ENCODE results near the gene TARS2. TPM values are rescaled to one million over a fixed set of nuclear protein-coding genes. Genes with fewer than 3 reads are reported as not detected.

The TARS2 gene
- total RNA-seq, 1 experiment from 2014 or later = 30.6 TPM

GRCh38 chr1:150537732-150538684 lies 50.8 kb downstream of the TARS2 start:
- no peak for TF ChIP-seq CTCF (IDR thresholded peaks at IDR 0.05; ENCODE audit: insufficient read depth in 1 of 2, low read depth in 1 of 2, low read length in 1 of 2, severe bottlenecking in 1 of 2, unreplicated experiment in 1 of 2)
- intact Hi-C loops (cut with micrococcal nuclease; ENCODE audit: unreplicated experiment) = no loop called here
- ChIA-PET POLR2A (interaction anchor here (0.6 to 1.2 kb wide), 5 partner anchors 12 to 41 kb away, joined by 3 to 5 read pairs (median 4); partner anchors contain the start of genes FALEC and MCL1), CTCF (interaction anchor here (0.5 to 1.6 kb wide), 6 partner anchors 11 to 323 kb away, joined by 3 to 6 read pairs (median 3); partner anchors contain the start of gene ADAMTSL4)
- Histone ChIP-seq H3K27me3 (replicated peaks; ENCODE audit: control insufficient read depth, insufficient read depth, low read length) (no peaks in the 10 kb centered on the region), H3K36me3 (ENCODE audit: control insufficient read depth, insufficient read depth, low read length) (no peaks in the 10 kb centered on the region), H3K9me3 (no peaks in the 10 kb centered on the region), H3K4me1 (peaks cover 55% of the 10 kb centered on the region), H3K4me3 (ENCODE audit: low read depth, low read length) (no peak overlapping the region)
- no TSS peak for BruUV-seq (replicated peaks)
- no peaks in the 10 kb centered on the region for H3K9me3 Mint-ChIP-seq (ENCODE audit: unreplicated experiment)
- H3K27me3 Mint-ChIP-seq (ENCODE audit: insufficient read depth, unreplicated experiment) = no peaks in the 10 kb centered on the region
- H3K27ac Mint-ChIP-seq (ENCODE audit: unreplicated experiment) = peak overlapping the region; percentile 85
- DNase-seq = peak; percentile 52 to 74
- H3K4me1 Mint-ChIP-seq (ENCODE audit: low read depth, unreplicated experiment) = peaks cover 47% of the 10 kb centered on the region
- no peak overlapping the region for H3K4me3 Mint-ChIP-seq (ENCODE audit: unreplicated experiment)
- H3K36me3 Mint-ChIP-seq (ENCODE audit: insufficient read depth, unreplicated experiment) = peaks cover 7% of the 10 kb centered on the region

GRCh38 chr1:150543500-150544143 lies 56.4 kb downstream of the TARS2 start:
- no peak for DNase-seq

More at GRCh38 chr1:150543500-150544143, 56.4 kb downstream of the TARS2 start:
- CTCF ChIA-PET = interaction anchor here (2.0 kb wide), 1 partner anchor 11 kb away, joined by 8 read pairs; no protein-coding TSS in a partner anchor
- H3K4me3 Mint-ChIP-seq (ENCODE audit: unreplicated experiment) = no peak overlapping the region
- H3K9me3 Mint-ChIP-seq (ENCODE audit: unreplicated experiment) = no peaks in the 10 kb centered on the region
- H3K36me3 ChIP-seq (ENCODE audit: control insufficient read depth, insufficient read depth, low read length) = no peaks in the 10 kb centered on the region
- no peaks in the 10 kb centered on the region for H3K27me3 ChIP-seq (replicated peaks; ENCODE audit: control insufficient read depth, insufficient read depth, low read length)
- no TSS peak for BruUV-seq (replicated peaks)
- peaks cover 24% of the 10 kb centered on the region for H3K4me1 Mint-ChIP-seq (ENCODE audit: low read depth, unreplicated experiment)
- H3K36me3 Mint-ChIP-seq (ENCODE audit: insufficient read depth, unreplicated experiment) = peaks cover 13% of the 10 kb centered on the region
- no peaks in the 10 kb centered on the region for H3K9me3 ChIP-seq
- intact Hi-C loops (cut with micrococcal nuclease; ENCODE audit: unreplicated experiment) = no loop called here
- no peaks in the 10 kb centered on the region for H3K27me3 Mint-ChIP-seq (ENCODE audit: insufficient read depth, unreplicated experiment)
- POLR2A ChIA-PET = no interaction called here
- no peak for TF ChIP-seq CTCF (IDR thresholded peaks at IDR 0.05; ENCODE audit: insufficient read depth in 1 of 2, low read depth in 1 of 2, low read length in 1 of 2, severe bottlenecking in 1 of 2, unreplicated experiment in 1 of 2)
- H3K27ac Mint-ChIP-seq (ENCODE audit: unreplicated experiment) = peak overlapping the region; percentile 74
- no peak overlapping the region for H3K4me3 ChIP-seq (ENCODE audit: low read depth, low read length)
- peaks cover 3% of the 10 kb centered on the region for H3K4me1 ChIP-seq

All from Caco-2 (cell line).